GM04504 (cell line): Measurements from ENCODE around the gene COL20A1.

Experiments used
- DNase-seq: peaks from one replicate; pipeline ENCODE4 v3.0.0-alpha.2; 2012; ENCODE audit warnings: low read depth

Gene COL20A1

DNA sequence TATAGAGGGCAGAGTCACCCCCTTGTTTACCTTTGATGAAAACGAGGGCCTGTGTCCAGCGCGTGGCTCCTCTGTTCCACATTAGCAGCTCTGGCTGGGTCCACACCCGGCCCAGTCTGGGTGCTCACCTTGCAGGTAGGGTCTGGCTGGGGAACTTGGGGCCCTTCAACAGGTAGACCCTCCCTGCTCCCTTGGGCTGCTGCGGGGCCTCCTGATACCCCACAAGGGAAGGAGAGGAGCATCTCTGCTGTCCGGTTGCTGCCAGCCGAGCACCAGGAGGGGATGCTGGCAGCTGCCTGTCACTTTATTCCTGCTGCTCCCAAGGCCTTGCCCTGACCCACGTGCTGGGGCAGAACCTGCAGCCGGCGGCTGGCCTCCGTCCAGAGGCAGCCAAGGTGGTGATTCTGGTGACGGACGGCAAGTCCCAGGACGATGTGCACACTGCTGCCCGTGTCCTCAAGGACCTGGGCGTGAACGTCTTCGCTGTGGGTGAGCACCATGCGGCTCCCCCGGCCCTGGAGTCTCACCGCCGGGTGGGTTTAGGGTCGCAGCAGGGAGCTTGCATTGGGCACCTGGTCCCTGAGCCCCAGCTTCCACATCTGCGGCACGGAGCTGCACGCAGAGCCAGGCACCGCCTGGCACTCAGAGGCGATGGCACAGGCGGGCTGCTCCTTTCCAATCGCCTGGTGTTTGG, 15.4 kb downstream of the COL20A1 start:
- no peak for DNase-seq

DNA sequence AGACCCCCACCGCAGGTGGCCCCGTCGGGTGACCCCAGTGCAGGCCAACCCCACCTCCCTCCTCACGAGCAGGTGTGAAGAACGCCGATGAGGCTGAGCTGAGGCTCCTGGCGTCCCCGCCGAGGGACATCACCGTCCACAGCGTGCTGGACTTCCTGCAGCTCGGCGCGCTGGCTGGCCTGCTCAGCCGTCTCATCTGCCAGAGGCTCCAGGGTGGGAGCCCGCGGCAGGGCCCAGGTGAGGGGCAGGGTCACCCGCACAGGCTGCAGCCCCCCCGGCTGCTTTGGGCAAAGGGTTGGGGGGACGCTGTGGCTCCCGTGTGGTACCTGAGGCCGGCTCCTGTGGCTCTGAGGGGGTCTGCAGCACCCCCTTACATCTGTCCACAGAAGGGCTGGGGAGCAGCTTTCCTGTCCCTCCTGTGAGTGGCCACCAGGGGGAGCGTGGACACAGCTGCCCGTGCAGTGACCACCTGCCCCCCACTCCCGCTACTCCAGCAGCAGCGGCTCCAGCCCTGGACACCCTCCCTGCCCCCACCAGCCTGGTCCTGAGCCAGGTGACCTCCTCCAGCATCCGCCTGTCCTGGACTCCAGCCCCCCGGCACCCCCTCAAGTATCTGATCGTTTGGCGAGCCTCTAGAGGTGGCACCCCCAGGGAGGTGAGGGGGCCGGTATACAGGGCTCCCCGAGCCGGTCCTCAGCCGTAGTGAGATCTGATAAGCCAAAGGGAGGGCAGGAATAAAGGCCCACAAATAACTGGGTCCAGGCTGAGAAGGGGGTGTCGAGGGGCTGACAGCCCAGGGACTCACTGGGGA, 16.5 kb downstream of the COL20A1 start:
- no peak for DNase-seq

DNA sequence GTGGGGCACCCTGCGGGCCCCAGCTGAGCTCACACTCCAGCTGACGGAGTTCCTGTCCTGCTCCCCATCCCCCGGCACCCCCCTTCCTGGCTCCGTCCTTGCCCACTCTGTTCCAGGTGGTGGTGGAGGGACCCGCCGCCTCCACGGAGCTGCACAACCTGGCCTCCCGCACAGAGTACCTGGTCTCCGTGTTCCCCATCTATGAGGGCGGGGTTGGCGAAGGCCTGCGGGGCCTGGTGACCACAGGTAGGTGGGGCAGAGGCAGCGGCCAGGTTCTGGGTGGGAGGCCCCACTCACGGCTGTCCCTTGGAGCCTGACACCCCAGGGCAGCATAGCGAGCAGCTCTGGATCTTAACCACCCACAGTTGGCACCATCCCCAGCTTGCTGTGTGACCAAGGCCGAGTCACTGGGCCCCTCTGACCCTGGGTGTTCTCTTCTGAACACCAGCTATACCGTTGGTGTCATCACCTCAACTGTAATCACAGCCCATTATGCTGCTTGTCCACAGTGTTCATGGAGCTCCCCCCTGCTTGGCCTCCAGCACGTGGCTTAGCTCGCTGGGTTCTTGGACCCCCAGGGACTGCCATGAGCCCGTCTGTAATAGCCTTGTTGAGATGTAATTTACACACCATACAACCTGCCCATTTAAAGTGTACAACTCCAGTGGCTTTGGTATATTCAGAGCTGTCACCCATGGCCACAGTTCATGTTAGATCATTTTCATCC, 17.4 kb downstream of the COL20A1 start:
- DNase-seq = no peak

DNA sequence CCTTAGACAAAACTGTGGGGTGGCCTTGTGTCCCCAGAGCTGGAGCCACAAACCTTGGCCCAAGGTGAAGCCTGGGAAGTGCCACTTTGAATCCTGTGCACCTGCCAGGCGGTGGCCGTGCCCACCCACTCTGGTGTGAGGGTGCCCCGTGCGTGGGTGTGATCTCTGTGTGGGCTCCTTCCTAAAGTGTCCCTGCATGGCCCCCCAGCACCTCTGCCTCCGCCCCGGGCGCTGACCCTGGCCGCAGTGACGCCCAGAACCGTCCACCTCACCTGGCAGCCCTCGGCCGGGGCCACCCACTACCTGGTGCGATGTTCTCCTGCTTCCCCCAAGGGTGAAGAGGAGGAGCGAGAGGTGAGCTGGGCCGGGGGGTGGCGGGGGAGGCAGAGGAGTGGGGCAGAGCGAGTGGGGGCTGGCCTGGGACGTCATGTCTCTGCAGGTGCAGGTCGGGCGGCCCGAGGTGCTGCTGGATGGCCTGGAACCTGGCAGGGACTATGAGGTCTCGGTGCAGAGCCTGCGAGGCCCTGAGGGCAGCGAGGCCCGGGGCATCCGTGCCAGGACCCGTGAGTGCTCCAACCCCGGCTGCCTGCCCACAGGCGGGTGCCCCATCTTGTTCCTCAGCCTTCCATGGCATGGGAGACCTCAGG, 18.3 kb downstream of the COL20A1 start:
- no peak for DNase-seq

DNA sequence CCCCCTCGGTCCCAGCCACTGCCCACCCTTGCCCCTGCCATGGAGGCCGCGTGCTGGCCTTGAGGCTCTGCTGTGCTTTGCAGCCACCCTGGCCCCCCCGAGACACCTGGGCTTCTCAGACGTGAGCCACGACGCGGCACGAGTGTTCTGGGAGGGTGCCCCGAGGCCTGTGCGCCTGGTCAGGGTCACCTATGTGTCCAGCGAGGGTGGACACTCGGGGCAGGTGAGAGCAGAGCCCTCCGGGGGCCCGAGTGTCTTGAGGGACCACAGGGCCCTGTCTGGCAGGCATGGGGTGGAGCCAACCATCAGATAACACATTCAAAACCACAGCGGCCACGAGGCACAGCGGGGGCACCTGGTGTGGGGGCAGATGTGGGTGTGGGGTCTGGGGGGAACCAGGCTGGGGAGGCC, 18.9 kb downstream of the COL20A1 start:
- no peak for DNase-seq

DNA sequence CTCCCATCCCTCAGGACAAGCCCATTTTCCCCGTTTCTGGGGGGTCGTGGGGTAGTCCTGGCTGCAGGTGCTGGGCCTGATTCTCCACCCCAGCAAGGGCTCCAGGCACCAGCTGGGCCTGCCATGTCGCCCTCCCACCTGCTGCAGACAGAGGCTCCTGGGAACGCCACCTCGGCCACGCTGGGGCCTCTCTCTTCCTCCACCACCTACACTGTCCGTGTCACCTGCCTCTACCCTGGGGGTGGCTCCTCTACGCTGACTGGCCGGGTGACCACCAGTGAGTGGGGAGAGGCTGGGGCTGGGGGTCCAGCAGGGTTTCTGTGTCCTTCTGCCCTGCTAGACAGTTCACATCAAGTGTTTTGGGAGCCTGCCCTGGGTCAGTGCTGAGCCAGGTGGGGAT, 19.3 kb downstream of the COL20A1 start:
- DNase-seq = no peak

GRCh38 chr20:63312690-63313348, 19.8 kb downstream of the COL20A1 start:
- no peak for DNase-seq

- DNase-seq = no peak
Measured at GRCh38 chr20:63313349-63314014, 20.5 kb downstream of the COL20A1 start.

DNA sequence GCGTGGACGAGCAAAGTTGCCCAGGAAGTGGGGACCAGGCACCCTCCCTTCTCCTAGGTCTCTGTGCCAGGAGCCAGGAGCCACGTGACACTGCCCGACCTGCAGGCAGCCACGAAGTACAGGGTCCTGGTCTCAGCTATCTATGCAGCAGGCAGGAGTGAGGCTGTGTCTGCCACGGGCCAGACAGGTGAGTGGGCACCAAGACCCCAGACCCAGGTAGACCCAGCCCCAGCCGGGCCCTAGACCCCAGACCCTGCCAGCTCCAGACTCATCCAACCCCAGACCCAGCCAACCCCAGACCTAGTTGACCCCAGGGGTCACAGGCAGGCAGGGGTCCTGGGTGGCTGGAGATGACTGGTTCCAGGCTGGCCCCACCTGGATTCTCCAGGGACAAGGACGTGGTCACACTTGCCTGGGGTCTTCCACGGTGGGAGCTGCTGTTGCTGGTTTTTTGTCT, 21.1 kb downstream of the COL20A1 start:
- DNase-seq = no peak

GRCh38 chr20:63314566-63315239, 21.7 kb downstream of the COL20A1 start:
- no peak for DNase-seq

DNA sequence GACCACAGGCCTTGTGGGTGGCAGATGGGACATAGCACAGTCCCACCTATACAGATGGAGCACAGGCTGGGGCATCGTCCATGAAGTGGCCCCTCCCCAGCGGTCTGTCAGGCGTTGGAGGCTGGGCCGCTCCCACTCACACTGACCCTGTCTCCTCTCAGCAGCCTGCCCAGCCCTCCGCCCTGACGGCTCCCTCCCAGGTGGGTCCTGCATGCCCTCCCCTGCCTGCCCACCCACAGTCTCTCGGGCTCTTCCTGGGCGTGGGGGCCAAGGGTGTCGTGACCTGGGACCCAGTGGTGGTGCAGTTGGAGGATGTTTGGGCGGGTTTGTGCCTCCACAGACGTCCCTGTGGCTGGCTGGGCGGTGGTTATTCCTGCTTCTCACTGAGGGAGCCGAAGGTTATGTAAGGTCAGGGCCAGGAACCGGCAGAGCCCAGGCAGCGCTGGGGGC, 22.3 kb downstream of the COL20A1 start:
- no peak for DNase-seq

DNA sequence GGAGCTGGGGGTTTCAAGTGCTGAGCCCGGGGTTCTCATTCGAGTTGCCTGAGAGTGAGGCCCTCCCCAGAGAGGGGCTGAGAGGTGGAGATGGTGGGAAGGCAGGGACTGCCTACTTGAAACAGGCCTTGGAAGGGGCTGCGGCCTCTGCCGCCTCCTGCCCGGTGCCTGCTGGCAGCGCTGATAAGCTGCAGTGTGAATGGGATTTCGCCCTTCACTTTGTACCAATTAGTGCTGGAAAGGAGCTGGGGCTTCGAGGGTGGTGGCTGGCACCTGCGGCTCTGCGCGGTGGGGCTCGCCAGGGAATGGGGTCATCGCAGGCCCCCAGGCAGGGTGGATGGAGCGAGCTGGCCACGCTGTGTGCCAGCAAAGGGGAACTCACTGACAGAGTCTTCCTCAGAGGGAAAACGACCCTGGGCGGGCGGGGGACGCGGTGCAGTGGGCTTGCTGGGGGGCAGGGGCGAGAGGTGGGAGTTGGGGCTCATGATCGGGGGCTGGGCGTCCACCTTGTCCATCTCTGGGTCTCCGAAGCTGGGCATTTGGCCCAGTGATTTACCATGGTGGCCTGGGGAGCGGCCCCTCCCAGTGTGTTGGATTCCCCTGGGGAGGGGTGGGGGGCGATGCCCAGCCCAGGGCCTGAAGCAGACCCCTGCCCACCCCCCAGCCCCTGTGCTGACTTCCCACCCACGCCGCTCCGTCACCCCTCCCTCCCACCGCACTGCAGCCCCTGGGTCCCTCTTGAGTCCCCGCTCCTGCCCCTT, 22.9 kb downstream of the COL20A1 start:
- no peak for DNase-seq

DNA sequence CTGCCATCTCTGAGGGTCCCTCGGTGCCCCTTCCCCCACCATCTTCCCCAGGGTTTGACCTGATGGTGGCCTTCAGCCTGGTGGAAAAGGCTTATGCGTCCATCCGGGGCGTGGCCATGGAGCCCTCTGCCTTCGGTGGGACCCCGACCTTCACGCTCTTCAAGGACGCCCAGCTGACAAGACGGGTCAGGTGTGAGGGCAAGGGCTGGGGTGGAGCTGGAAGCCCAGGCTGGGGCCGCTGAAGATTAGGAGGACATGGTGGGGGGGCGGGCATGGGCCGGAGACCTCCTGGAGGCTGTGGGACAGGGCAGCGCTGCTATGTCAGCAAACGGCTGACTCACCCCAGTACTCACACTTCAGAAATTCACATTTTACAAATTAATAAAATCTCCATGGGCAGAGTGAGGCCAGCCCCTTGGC, 23.5 kb downstream of the COL20A1 start:
- no peak for DNase-seq

- DNase-seq = no peak
Measured at GRCh38 chr20:63317061-63317460, 24.1 kb downstream of the COL20A1 start.

DNA sequence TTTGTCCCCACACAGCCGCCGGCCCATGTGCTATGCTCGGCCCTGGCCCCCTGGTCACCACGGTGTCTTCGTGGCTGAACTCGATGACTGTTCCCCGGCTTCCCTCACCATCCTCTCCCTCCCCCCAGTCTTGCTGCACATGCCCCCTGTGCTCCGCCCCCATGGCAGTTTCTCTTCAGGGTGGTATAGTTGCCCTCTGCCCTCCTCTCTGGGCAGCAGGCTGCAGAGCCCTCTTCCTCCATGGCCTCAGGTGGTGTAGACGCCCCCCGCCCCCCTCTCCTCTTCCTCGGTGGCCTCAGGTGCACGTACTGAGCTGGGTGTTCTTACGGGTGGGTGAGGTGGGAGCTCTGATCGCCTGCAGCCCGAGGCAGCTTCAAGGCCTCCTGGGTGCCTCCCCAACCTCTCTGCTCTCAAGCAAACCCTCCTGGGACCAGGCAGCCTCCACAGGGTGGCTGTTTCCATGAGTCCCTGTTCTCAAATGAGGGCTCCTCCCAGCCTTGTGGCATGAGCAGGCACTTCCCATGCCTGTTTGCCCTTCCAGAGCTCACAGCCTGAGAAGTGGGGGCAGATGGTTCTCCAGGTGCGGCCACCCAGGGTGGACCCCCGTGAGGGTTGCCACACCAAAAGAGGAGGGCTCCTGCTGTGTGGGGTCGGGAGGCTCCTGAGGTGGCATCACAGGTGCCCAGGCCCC, 24.8 kb downstream of the COL20A1 start:
- no peak for DNase-seq

- DNase-seq = no peak
Measured at GRCh38 chr20:63318391-63319163, 25.6 kb downstream of the COL20A1 start.

DNA sequence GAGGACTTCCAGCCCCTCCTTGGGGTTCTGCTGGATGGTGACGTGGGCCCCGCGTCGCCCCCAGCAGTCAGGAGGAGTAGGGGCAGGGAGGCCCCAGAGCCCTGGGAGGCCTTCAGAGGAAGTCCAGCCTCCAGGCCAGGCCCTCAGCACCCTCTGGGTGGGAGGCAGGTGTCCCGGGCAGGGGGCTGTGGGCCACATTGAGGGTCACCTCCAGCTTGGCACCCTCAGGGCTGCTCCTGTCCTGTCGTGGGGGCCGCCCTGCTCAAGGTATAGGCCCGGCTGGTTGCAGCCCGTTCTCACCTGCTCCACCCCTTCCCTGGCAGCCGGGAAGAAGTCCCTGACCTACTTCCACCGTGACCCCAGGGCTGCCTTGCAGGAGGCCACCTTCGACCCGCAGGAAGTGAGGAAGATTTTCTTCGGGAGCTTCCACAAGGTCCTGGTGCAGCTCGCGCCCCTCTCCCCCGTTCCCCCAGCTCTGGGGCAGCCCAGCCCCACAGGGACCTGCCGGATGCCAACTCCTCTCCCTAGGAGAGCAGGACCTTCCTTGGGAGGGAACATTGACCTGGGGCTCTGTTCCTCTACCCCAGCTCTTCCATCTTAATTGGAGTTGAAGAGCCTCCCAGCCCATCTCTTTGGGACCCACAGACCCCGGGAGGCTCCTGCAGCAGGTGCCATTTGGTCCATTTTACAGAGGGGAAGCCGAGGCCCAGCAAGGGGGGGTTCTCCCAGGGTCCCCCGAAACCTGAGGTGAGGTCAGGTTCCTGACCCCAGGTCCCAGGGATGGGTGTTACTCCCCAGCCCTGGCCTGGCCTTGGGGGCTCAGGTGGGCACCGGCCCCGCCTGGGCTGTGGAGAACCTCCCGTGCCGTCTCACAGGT, 26.4 kb downstream of the COL20A1 start:
- DNase-seq = no peak
